Stomach smooth muscle (tissue), 2 donors: ENCODE measurements around the gene THUMPD2.
"Not testable (repeated sequence)": the region's sequence is repeated elsewhere in the genome, so short reads cannot be mapped to it uniquely, and the experiment has no call there.

ENCODE experiments used
- H3K27ac ChIP-seq: one replicate; pipeline ENCODE4 v1.7.0; 2013; ENCODE audit warnings: mild to moderate bottlenecking, low read length, inconsistent platforms
- H3K27me3 ChIP-seq, 2 donors: one replicate each; pipeline ENCODE4 v1.7.0; 2013; ENCODE audit warnings: low read length in 2 of 2; ENCODE audit not compliant: insufficient read depth in 2 of 2, control insufficient read depth in 1 of 2
- H3K36me3 ChIP-seq, 2 donors: one replicate each; pipeline ENCODE4 v1.7.0; 2013; ENCODE audit warnings: low read length in 2 of 2; ENCODE audit not compliant: control insufficient read depth in 2 of 2, insufficient read depth in 2 of 2
- H3K4me1 ChIP-seq: one replicate; pipeline ENCODE4 v1.7.0; 2013; ENCODE audit warnings: low read length; ENCODE audit not compliant: control insufficient read depth, insufficient read depth
- H3K4me3 ChIP-seq, 2 donors: one replicate each; pipeline ENCODE4 v1.7.0; 2013; ENCODE audit warnings: low read length in 2 of 2
- H3K9ac ChIP-seq, 2 donors: one replicate each; pipeline ENCODE4 v1.7.0; 2013; ENCODE audit warnings: low read length in 2 of 2, mild to moderate bottlenecking in 1 of 2
- H3K9me3 ChIP-seq, 2 donors: one replicate each; pipeline ENCODE4 v1.7.0; 2013; ENCODE audit warnings: low read length in 2 of 2; ENCODE audit not compliant: control insufficient read depth in 2 of 2
- donor health status: healthy.
- donor health status: Pancreatic carcinoma.

THUMPD2 gene

GRCh38 chr2:39778775-39779340 is at the start of gene THUMPD2:
Gene THUMPD2 (minus strand): TSS chr2:39779258. CDS start chr2:39779239, 19 bp downstream.
- H3K9me3 ChIP-seq: no peaks in the 10 kb centered on the region
- no peaks in the 10 kb centered on the region for H3K4me1 ChIP-seq
- peak within 1 kb of the TSS; percentile 71 for H3K27ac ChIP-seq
- H3K9ac ChIP-seq: peak within 1 kb of the TSS; percentile 88 to 93
- H3K27me3 ChIP-seq: no peaks in the 10 kb centered on the region
- H3K36me3 ChIP-seq: no peaks in the 10 kb centered on the region
- peak within 1 kb of the TSS; percentile 84 to 93 for H3K4me3 ChIP-seq

- no peak overlapping the region for H3K27ac ChIP-seq
- H3K9ac ChIP-seq: no peak overlapping the region
- H3K4me3 ChIP-seq: no peak overlapping the region
- H3K4me1 ChIP-seq: no peaks in the 10 kb centered on the region
- no peaks in the 10 kb centered on the region for H3K36me3 ChIP-seq
- H3K9me3 ChIP-seq: no peaks in the 10 kb centered on the region
- no peaks in the 10 kb centered on the region for H3K27me3 ChIP-seq
These were observed 42.8 kb upstream of the THUMPD2 start for GRCh38 chr2:39821871-39822270.

GRCh38 chr2:39816845-39817244 is 37.8 kb upstream of the THUMPD2 start:
- no peaks in the 10 kb centered on the region for H3K4me1 ChIP-seq
- no peaks in the 10 kb centered on the region for H3K36me3 ChIP-seq
- H3K27me3 ChIP-seq: no peaks in the 10 kb centered on the region
- H3K9ac ChIP-seq: no peak overlapping the region
- H3K9me3 ChIP-seq: no peaks in the 10 kb centered on the region
- H3K27ac ChIP-seq: no peak overlapping the region
- no peak overlapping the region for H3K4me3 ChIP-seq

- Histone ChIP-seq H3K27ac (no peak overlapping the region), H3K9me3 (no peaks in the 10 kb centered on the region), H3K27me3 (no peaks in the 10 kb centered on the region), H3K4me1 (no peaks in the 10 kb centered on the region), H3K36me3 (no peaks in the 10 kb centered on the region), H3K9ac (no peak overlapping the region), H3K4me3 (no peak overlapping the region)
These were observed 37.4 kb upstream of the THUMPD2 start for GRCh38 chr2:39816428-39816827.

- H3K4me3 ChIP-seq: no peak overlapping the region
- no peaks in the 10 kb centered on the region for H3K4me1 ChIP-seq
- no peaks in the 10 kb centered on the region for H3K27me3 ChIP-seq
- no peak overlapping the region for H3K27ac ChIP-seq
- no peak overlapping the region for H3K9ac ChIP-seq
- H3K36me3 ChIP-seq: no peaks in the 10 kb centered on the region
- H3K9me3 ChIP-seq: peaks cover 2 to 4% of the 10 kb centered on the region in 2 donors
These were observed 27.0 kb upstream of the THUMPD2 start for GRCh38 chr2:39805936-39806608.

GRCh38 chr2:39803839-39804238 is 24.8 kb upstream of the THUMPD2 start:
- no peak overlapping the region for H3K4me3 ChIP-seq
- H3K27ac ChIP-seq: no peak overlapping the region
- no peaks in the 10 kb centered on the region for H3K27me3 ChIP-seq
- H3K4me1 ChIP-seq: no peaks in the 10 kb centered on the region
- peaks cover 2 to 4% of the 10 kb centered on the region in 2 donors for H3K9me3 ChIP-seq
- H3K36me3 ChIP-seq: no peaks in the 10 kb centered on the region
- no peak overlapping the region for H3K9ac ChIP-seq

- Histone ChIP-seq H3K4me3 (no peak overlapping the region), H3K9me3 (peaks cover 2 to 4% of the 10 kb centered on the region in 2 donors), H3K9ac (no peak overlapping the region), H3K27me3 (no peaks in the 10 kb centered on the region), H3K4me1 (no peaks in the 10 kb centered on the region), H3K27ac (no peak overlapping the region), H3K36me3 (no peaks in the 10 kb centered on the region)
These were observed 21.7 kb upstream of the THUMPD2 start for GRCh38 chr2:39800752-39801151.

- H3K4me1 ChIP-seq: no peaks in the 10 kb centered on the region
- no peaks in the 10 kb centered on the region for H3K36me3 ChIP-seq
- H3K27me3 ChIP-seq: no peaks in the 10 kb centered on the region
- no peak overlapping the region for H3K9ac ChIP-seq
- no peak overlapping the region for H3K27ac ChIP-seq
- H3K9me3 ChIP-seq: no peaks in the 10 kb centered on the region
- no peak overlapping the region for H3K4me3 ChIP-seq
These were observed 17.1 kb upstream of the THUMPD2 start for GRCh38 chr2:39796134-39796533.

- not testable (repeated sequence) for H3K4me3 ChIP-seq, H3K9me3 ChIP-seq, H3K4me1 ChIP-seq, H3K27ac ChIP-seq, H3K27me3 ChIP-seq, H3K9ac ChIP-seq, H3K36me3 ChIP-seq
These were observed 11.3 kb upstream of the THUMPD2 start for GRCh38 chr2:39790216-39790818.

GRCh38 chr2:39787950-39788349 is 8.9 kb upstream of the THUMPD2 start:
- H3K27ac ChIP-seq: no peak overlapping the region
- no peak overlapping the region for H3K9ac ChIP-seq
- H3K4me3 ChIP-seq: no peak overlapping the region
- H3K36me3 ChIP-seq: no peaks in the 10 kb centered on the region
- no peaks in the 10 kb centered on the region for H3K9me3 ChIP-seq
- no peaks in the 10 kb centered on the region for H3K4me1 ChIP-seq
- no peaks in the 10 kb centered on the region for H3K27me3 ChIP-seq
